NT2/D1 (cell line): ENCODE results near the gene MROH2B.

Experiments
- DNase-seq: peaks from one replicate; pipeline ENCODE4 v3.0.0-alpha.2; 2011; ENCODE audit warnings: low read depth, low spot score
- H3K27me3 ChIP-seq: 2 replicates; pipeline ENCODE4 v1.6.0; 2011; ENCODE audit warnings: mild to moderate bottlenecking; ENCODE audit not compliant: insufficient read length, insufficient read depth
- H3K36me3 ChIP-seq: 2 replicates; pipeline ENCODE4 v1.6.1; 2011; ENCODE audit warnings: mild to moderate bottlenecking, low read length, mixed read lengths; ENCODE audit not compliant: insufficient read depth, insufficient read length
- H3K4me1 ChIP-seq: 2 replicates; pipeline ENCODE4 v1.5.1; 2011; ENCODE audit not compliant: insufficient read depth, insufficient read length
- H3K4me3 ChIP-seq: 2 replicates; pipeline ENCODE4 v1.5.1; 2011; ENCODE audit warnings: low read depth; ENCODE audit not compliant: insufficient read length
- H3K9ac ChIP-seq: 2 replicates; pipeline ENCODE4 v1.6.0; 2011; ENCODE audit warnings: low read depth; ENCODE audit not compliant: insufficient read length
- H3K9me3 ChIP-seq: 2 replicates; pipeline ENCODE4 v1.5.1; 2011; ENCODE audit warnings: mild to moderate bottlenecking, low read length; ENCODE audit not compliant: insufficient read depth
- SUZ12 ChIP-seq: IDR thresholded peaks from 2 replicates; pipeline ENCODE4 v1.6.1; 2011; ENCODE audit not compliant: insufficient read length, insufficient read depth; ENCODE audit errors: extremely low read depth
- YY1 ChIP-seq: IDR thresholded peaks from 2 replicates; pipeline ENCODE4 v1.6.1; 2011; ENCODE audit not compliant: insufficient read length, insufficient read depth
- ZNF274 ChIP-seq: IDR thresholded peaks from 2 replicates; pipeline ENCODE4 v1.6.1; 2011; ENCODE audit warnings: mild to moderate bottlenecking, low read depth, low read length

Gene MROH2B

DNA sequence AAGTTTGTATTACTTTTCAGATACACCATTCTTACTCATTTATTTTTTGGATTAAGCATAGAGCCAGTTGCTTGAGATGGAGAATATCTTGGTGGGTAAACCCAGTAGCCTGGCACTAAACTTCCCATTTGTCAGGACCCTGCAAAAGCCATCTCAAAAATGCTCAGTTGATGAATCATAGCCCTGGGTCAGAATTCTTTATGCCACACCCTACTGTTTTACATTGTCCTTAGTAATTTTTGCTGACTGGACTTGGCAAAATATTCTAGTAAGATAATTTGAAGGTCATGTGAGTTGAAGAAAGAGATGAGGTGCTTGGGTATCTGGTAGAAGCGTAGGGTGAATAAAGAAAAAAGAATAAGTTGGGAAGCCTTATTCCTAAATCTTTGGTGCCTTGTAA lies 111.1 kb downstream of the MROH2B start:
- H3K4me3 ChIP-seq = no peak overlapping the region
- no peaks in the 10 kb centered on the region for H3K4me1 ChIP-seq
- H3K36me3 ChIP-seq = no peaks in the 10 kb centered on the region
- no peak for DNase-seq
- H3K9ac ChIP-seq = no peak overlapping the region
- H3K27me3 ChIP-seq = no peaks in the 10 kb centered on the region
- TF ChIP-seq ZNF274 = no peak
- TF ChIP-seq YY1 = no peak
- no peak for TF ChIP-seq SUZ12
- H3K9me3 ChIP-seq = peaks cover 17% of the 10 kb centered on the region; the same call in 1 of the 2 replicates

DNA sequence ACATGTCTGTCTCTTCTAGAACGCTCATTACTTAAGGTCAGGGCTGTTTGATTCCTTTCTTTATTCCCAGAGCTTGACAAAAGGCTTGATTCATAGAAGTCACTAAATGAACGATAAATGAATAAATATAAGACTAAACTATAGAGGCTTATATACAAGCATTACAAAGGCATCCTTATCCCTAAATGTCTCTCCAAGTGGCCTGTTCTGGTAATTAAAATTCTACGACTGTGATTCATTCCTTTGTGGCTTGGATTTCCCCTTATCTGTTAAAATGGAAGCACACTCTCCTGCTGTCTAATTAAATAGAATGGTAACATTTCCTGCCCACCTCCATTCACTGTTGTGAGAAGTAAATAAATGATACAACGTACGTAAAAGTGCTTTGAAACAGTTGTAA lies 112.3 kb downstream of the MROH2B start:
- TF ChIP-seq YY1 = no peak
- Histone ChIP-seq H3K4me3 (no peak overlapping the region), H3K4me1 (no peaks in the 10 kb centered on the region), H3K27me3 (no peaks in the 10 kb centered on the region), H3K9ac (no peak overlapping the region), H3K36me3 (no peaks in the 10 kb centered on the region), H3K9me3 (peaks cover 17% of the 10 kb centered on the region; the same call in 1 of the 2 replicates)
- DNase-seq = no peak

GRCh38 chr5:40957048-40957447 lies 114.1 kb downstream of the MROH2B start:
- Histone ChIP-seq H3K4me1 (no peaks in the 10 kb centered on the region), H3K4me3 (no peak overlapping the region), H3K9me3 (peaks cover 17% of the 10 kb centered on the region; the same call in 1 of the 2 replicates), H3K27me3 (no peaks in the 10 kb centered on the region), H3K36me3 (no peaks in the 10 kb centered on the region), H3K9ac (no peak overlapping the region)
- DNase-seq = no peak
- TF ChIP-seq SUZ12 = no peak
- TF ChIP-seq YY1 = no peak
- no peak for TF ChIP-seq ZNF274

- Histone ChIP-seq H3K9ac (no peak overlapping the region), H3K4me3 (no peak overlapping the region), H3K36me3 (no peaks in the 10 kb centered on the region), H3K4me1 (no peaks in the 10 kb centered on the region), H3K27me3 (no peaks in the 10 kb centered on the region), H3K9me3 (peaks cover 17% of the 10 kb centered on the region; the same call in 1 of the 2 replicates)
- DNase-seq = no peak
- no peak for TF ChIP-seq ZNF274
- no peak for TF ChIP-seq YY1
- TF ChIP-seq SUZ12 = no peak
Observed at GRCh38 chr5:40955313-40955712, 115.8 kb downstream of the MROH2B start.
